Measurements from ENCODE around the gene SSR3. TPM values are rescaled to one million over a fixed set of nuclear protein-coding genes. Genes with fewer than 3 reads are reported as not detected.

The SSR3 gene
- total and polyA plus RNA-seq, 3 donors from 2014 or later = 85.0 to 204 (median 108) TPM

DNA sequence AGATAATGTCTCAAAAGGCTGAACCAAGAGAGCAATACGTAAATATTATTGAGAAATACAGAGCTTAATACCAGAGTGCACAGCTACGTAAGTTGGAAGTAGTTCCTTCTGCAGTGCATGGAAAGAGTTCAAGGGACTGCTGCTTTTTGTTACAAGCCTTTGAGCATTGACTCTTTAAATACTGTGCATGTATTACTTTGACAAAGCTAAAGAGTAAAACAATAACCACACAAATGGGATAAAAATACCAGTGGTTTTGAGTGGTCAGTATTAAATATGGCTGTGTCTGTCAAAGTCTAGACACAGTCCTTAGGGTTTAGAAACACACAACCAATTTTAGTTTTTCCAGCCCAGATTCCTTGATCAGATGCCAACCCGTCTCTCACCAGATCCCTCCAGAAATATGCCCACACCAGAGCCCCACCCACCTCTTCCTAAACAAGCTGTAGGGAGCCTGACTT, 62.1 kb downstream of the SSR3 start:
- DNase-seq = no peak
- H3K27me3 ChIP-seq = no peaks in the 10 kb centered on the region
- intact Hi-C loops (cut with DNase I; ENCODE audit: low total_unique reads) = no loop called here
- no peaks in the 10 kb centered on the region for H3K9me3 ChIP-seq
- H3K36me3 ChIP-seq (ENCODE audit: low read depth, missing control alignments) = no peaks in the 10 kb centered on the region
- H3K27ac ChIP-seq = no peak overlapping the region
- no peaks in the 10 kb centered on the region for H3K4me1 ChIP-seq
- no peak overlapping the region for H3K4me3 ChIP-seq
- 80 to 85% methylated on average over 3 of the region's 3 CpGs for WGBS, 2 donors
- TF ChIP-seq, protein P1, sequence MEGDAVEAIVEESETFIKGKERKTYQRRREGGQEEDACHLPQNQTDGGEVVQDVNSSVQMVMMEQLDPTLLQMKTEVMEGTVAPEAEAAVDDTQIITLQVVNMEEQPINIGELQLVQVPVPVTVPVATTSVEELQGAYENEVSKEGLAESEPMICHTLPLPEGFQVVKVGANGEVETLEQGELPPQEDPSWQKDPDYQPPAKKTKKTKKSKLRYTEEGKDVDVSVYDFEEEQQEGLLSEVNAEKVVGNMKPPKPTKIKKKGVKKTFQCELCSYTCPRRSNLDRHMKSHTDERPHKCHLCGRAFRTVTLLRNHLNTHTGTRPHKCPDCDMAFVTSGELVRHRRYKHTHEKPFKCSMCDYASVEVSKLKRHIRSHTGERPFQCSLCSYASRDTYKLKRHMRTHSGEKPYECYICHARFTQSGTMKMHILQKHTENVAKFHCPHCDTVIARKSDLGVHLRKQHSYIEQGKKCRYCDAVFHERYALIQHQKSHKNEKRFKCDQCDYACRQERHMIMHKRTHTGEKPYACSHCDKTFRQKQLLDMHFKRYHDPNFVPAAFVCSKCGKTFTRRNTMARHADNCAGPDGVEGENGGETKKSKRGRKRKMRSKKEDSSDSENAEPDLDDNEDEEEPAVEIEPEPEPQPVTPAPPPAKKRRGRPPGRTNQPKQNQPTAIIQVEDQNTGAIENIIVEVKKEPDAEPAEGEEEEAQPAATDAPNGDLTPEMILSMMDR (IDR thresholded peaks at IDR 0.05) = no peak
- TF ChIP-seq POLR2A (IDR thresholded peaks at IDR 0.05) = no peak

DNA sequence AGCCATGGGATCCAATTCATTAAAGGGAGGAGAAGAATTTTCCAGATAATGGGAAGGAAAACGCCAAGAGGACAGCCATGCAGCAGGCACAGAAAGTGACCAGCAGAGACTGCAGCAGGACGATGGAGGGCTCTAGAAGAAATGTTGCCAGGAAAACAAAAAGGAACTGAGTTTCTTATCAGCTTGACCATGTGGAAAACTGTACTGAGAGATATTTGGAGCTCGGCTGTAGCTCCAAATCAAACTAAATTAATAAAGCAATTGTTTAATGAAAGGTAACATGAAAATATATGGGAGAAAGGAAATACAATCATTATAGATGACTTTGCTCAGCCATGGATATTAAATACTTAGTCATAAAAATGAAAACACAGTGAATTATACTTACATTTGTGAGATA, 63.7 kb downstream of the SSR3 start:
- no peaks in the 10 kb centered on the region for H3K36me3 ChIP-seq (ENCODE audit: low read depth, missing control alignments)
- 40 to 52% methylated on average over 3 of the region's 3 CpGs for WGBS, 2 donors
- DNase-seq = no peak
- H3K27me3 ChIP-seq = no peaks in the 10 kb centered on the region
- TF ChIP-seq, protein P1 (IDR thresholded peaks at IDR 0.05) = no peak
- TF ChIP-seq POLR2A (IDR thresholded peaks at IDR 0.05) = no peak
- intact Hi-C loops (cut with DNase I; ENCODE audit: low total_unique reads) = no loop called here
- no peaks in the 10 kb centered on the region for H3K9me3 ChIP-seq
- no peak overlapping the region for H3K4me3 ChIP-seq
- no peaks in the 10 kb centered on the region for H3K4me1 ChIP-seq
- H3K27ac ChIP-seq = no peak overlapping the region

Other genes starting within 250 kb of the SSR3 start
- gene TIPARP, start 119.5 kb upstream of the SSR3 start, total RNA-seq = 10 to 100 TPM; 67.2 to 70.7 TPM
- gene TIPARP, start 119.5 kb upstream of the SSR3 start, polyA plus RNA-seq (ENCODE audit: insufficient read depth, low read depth, low replicate concordance) = 115 TPM

Measured in testis (tissue), 3 donors.